GM21717 (cell line): ENCODE measurements around the gene LSM3.

ENCODE experiments used
- ATAC-seq: cut with Tn5 transposase; IDR thresholded peaks from one replicate; pipeline ENCODE4 v1.9.1; 2021; ENCODE audit warnings: mild to moderate bottlenecking, moderate library complexity; ENCODE audit not compliant: unreplicated experiment

LSM3 gene

GRCh38 chr3:14194865-14195264, 16.2 kb downstream of the LSM3 start:
- ATAC-seq, result no peak

GRCh38 chr3:14199641-14200040, 21.0 kb downstream of the LSM3 start:
- no peak for ATAC-seq

GRCh38 chr3:14200276-14200675, 21.7 kb downstream of the LSM3 start:
- ATAC-seq, result no peak

GRCh38 chr3:14200841-14201240, 22.2 kb downstream of the LSM3 start:
- ATAC-seq, result no peak

GRCh38 chr3:14201940-14202684, 23.5 kb downstream of the LSM3 start:
- no peak for ATAC-seq

- ATAC-seq, result no peak
Observed at GRCh38 chr3:14202874-14203520, 24.4 kb downstream of the LSM3 start.

- no peak for ATAC-seq
Observed at GRCh38 chr3:14203521-14204079, 25.0 kb downstream of the LSM3 start.

GRCh38 chr3:14204515-14205284, 26.1 kb downstream of the LSM3 start:
- no peak for ATAC-seq

- ATAC-seq, result no peak
Observed at GRCh38 chr3:14206548-14207177, 28.0 kb downstream of the LSM3 start.

- ATAC-seq, result no peak
Observed at GRCh38 chr3:14208168-14208567, 29.6 kb downstream of the LSM3 start.

GRCh38 chr3:14208977-14209394, 30.4 kb downstream of the LSM3 start:
- ATAC-seq, result no peak

- ATAC-seq, result no peak
Observed at GRCh38 chr3:14209581-14210289, 31.1 kb downstream of the LSM3 start.

GRCh38 chr3:14210290-14210688, 31.7 kb downstream of the LSM3 start:
- no peak for ATAC-seq

GRCh38 chr3:14210843-14211594, 32.4 kb downstream of the LSM3 start:
- ATAC-seq, result no peak

- ATAC-seq, result no peak
Observed at GRCh38 chr3:14211621-14212020, 33.0 kb downstream of the LSM3 start.

- no peak for ATAC-seq
Observed at GRCh38 chr3:14212032-14212431, 33.4 kb downstream of the LSM3 start.

- no peak for ATAC-seq
Observed at GRCh38 chr3:14213066-14213774, 34.6 kb downstream of the LSM3 start.

GRCh38 chr3:14214764-14215163, 36.1 kb downstream of the LSM3 start:
- ATAC-seq, result no peak
